ENCODE measurements around the gene PPP2R3A. TPM values are rescaled to one million over a fixed set of nuclear protein-coding genes. Genes with fewer than 3 reads are reported as not detected.
A peak's percentile ranks its signal among the peaks of the same experiment; 100 is the strongest.

Gene PPP2R3A
- total and polyA plus RNA-seq, 2 of the 13 experiments (the other 11 are each of a cell fraction or from before 2014, with no cell fraction given): 0.07 to 0.12 TPM

DNA sequence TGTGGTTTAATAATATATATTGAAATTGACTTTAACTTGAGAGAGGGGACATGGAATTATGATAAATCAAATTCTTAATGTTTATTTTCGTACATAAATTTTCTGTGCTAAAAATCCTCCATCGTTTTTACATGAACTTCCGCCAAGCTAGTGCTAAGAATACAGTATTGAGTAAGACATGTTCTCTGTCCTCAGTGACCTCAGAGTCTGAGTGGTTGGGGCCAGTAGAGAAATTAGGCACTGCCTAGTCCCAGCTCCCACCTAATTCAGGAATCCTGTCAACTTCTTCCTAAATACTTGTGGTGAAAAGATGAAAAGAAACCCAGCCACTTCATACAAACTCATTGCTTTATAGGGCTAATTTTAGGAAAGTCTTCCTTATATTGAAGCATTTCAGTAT lies 110.3 kb downstream of the PPP2R3A start:
- WGBS (ENCODE audit: low lambda C conversion rate): 25% methylated on average over 3 of the region's 3 CpGs
- in situ Hi-C loops (cut with HindIII; ENCODE audit: extremely low pct_ligation_motif_present, low pct_unique_long_range_greater_than_20kb): loop anchor here (10.0 kb wide), 2 partner anchors 679 to 939 kb away; partner anchors contain the start of gene STAG1

DNA sequence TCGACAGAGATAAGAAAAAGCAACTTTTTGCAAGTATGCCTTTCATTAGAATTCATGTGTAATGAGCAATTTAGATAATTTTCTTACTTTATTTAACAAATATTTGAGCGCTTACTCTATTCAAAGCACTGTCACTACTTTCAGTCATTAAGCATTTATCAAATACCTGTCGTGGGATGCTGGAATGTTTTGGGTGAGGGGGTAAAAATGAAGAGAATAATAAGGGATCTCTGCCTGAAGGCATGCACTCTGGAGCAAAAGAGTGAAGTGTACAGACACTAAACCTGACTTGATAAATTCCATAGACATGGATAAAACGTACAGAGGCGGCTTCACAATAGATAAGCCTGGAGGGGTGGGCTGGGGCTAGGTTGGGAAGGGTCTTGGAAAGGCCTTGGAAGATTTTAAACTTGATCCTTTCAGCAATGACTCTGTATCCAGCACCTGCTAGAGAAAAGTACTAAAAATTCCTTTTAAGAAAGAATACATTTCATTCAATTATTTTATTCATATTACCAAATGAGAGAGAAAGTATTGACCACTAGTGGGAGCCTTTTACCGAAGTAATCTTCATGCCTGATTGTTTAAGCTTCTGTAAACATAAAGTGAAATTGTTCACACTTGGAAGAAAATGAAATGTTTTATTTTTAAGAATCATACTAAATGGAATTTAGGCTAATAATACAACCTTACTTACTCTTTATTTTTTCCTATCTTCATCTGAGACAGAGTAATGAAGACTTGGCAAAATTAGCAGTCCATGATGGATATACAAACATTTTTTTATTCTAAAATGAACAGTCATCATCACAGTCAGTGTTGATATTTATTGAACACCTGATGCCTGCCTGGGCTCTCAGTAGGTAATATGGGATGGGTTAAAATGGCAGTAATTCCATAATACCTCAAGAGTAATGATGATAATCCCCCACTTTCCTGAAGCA lies 113.2 kb downstream of the PPP2R3A start:
- no peaks in the 10 kb centered on the region for H3K4me1 ChIP-seq (ENCODE audit: insufficient read depth, low read length)
- no peaks in the 10 kb centered on the region for H3K79me2 ChIP-seq (ENCODE audit: insufficient read depth, low read length)
- no peak overlapping the region for H3K27ac ChIP-seq (ENCODE audit: extremely low read length, insufficient read depth, low read length)
- intact Hi-C loops (cut with micrococcal nuclease; ENCODE audit: unreplicated experiment): loop anchor here (5.0 to 10.0 kb wide), 5 partner anchors 114 to 1614 kb away; partner anchors contain the start of genes NCK1 and PCCB
- H3K36me3 ChIP-seq (replicated peaks in 1 of 2; ENCODE audit: control insufficient read depth in 1 of 2, insufficient read depth in 2 of 2, low read length in 2 of 2): no peaks in the 10 kb centered on the region
- in situ Hi-C loops (cut with HindIII; ENCODE audit: extremely low pct_ligation_motif_present, low pct_unique_long_range_greater_than_20kb): loop anchor here (10.0 kb wide), 2 partner anchors 676 to 936 kb away; partner anchors contain the start of gene STAG1
- peaks cover 2% of the 10 kb centered on the region; the same call in 1 of the 2 replicates for H3K9me3 ChIP-seq (ENCODE audit: low read length)
- H4K20me1 ChIP-seq (ENCODE audit: insufficient read depth, low read length): no peaks in the 10 kb centered on the region
- no peak overlapping the region for H3K9ac ChIP-seq (ENCODE audit: insufficient read depth, low read depth, low read length)
- peak; percentile 8 for FAIRE-seq
- H3K4me2 ChIP-seq (ENCODE audit: low read depth, low read length): no peak overlapping the region
- no peak overlapping the region for H3K4me3 ChIP-seq (replicated peaks in 1 of 3; ENCODE audit: insufficient read depth in 1 of 3, low read depth in 2 of 3, low read length in 3 of 3)
- CTCF ChIA-PET (ENCODE audit: low intra/inter-chr PET ratio, low total read pairs): no interaction called here
- H3K27me3 ChIP-seq (ENCODE audit: control insufficient read depth in 1 of 2, insufficient read depth in 2 of 2, low read length in 2 of 2): no peaks in the 10 kb centered on the region
- WGBS (ENCODE audit: low lambda C conversion rate): 64% methylated on average over 6 of the region's 6 CpGs
- POLR2A ChIA-PET: no interaction called here
- DNase-seq (ENCODE audit: low spot score): peak; percentile 4
- BruUV-seq (replicated peaks): no TSS peak
- H2AFZ ChIP-seq (ENCODE audit: low read length): no peak overlapping the region
- no peak for ATAC-seq
- TF ChIP-seq ZBTB14 (CRISPR knock-in tag; IDR thresholded peaks at IDR 0.05) (no peak), STAG1 (CRISPR knock-in tag; IDR thresholded peaks at IDR 0.05) (peak; percentile 76), RAD51 (IDR thresholded peaks at IDR 0.05; ENCODE audit: borderline replicate concordance) (no peak), ZNF678 (CRISPR knock-in tag; IDR thresholded peaks at IDR 0.05) (no peak), RAD21 (CRISPR knock-in tag; IDR thresholded peaks at IDR 0.05) (0 out of 2 replicates have a peak, but pooled peaks have one; percentile 17), ARID3A (IDR thresholded peaks at IDR 0.05; ENCODE audit: low read depth, low read length) (peak; percentile 57), KMT2A (CRISPR knock-in tag; IDR thresholded peaks at IDR 0.05) (no peak)

More for the DNA sequence above, 110.3 kb downstream of the PPP2R3A start:
- intact Hi-C loops (cut with micrococcal nuclease; ENCODE audit: unreplicated experiment): loop anchor here (1.0 to 10.0 kb wide), 7 partner anchors 116 to 1616 kb away; partner anchors contain the start of genes NCK1 and PCCB
- Histone ChIP-seq H4K20me1 (ENCODE audit: insufficient read depth, low read length) (no peaks in the 10 kb centered on the region), H3K27me3 (ENCODE audit: control insufficient read depth in 1 of 2, insufficient read depth in 2 of 2, low read length in 2 of 2) (no peaks in the 10 kb centered on the region; a peak in 1 of 5 replicates), H3K36me3 (replicated peaks in 1 of 2; ENCODE audit: control insufficient read depth in 1 of 2, insufficient read depth in 2 of 2, low read length in 2 of 2) (no peaks in the 10 kb centered on the region), H3K4me3 (replicated peaks in 1 of 3; ENCODE audit: insufficient read depth in 1 of 3, low read depth in 2 of 3, low read length in 3 of 3) (no peak overlapping the region), H3K79me2 (ENCODE audit: insufficient read depth, low read length) (no peaks in the 10 kb centered on the region), H2AFZ (ENCODE audit: low read length) (no peak overlapping the region), H3K9me3 (ENCODE audit: low read length) (no peaks in the 10 kb centered on the region), H3K27ac (ENCODE audit: extremely low read length, insufficient read depth, low read length) (no peak overlapping the region), H3K4me2 (ENCODE audit: low read depth, low read length) (no peak overlapping the region), H3K9ac (ENCODE audit: insufficient read depth, low read depth, low read length) (no peak overlapping the region), H3K4me1 (ENCODE audit: insufficient read depth, low read length) (no peaks in the 10 kb centered on the region)
- TF ChIP-seq ESRRA (CRISPR knock-in tag; IDR thresholded peaks at IDR 0.05; ENCODE audit: low read depth) (no peak), ZNF768 (CRISPR knock-in tag; IDR thresholded peaks at IDR 0.05) (no peak), ZSCAN31 (CRISPR knock-in tag; IDR thresholded peaks at IDR 0.05; ENCODE audit: low read depth) (no peak), PRMT3 (CRISPR knock-in tag; IDR thresholded peaks at IDR 0.05; ENCODE audit: borderline replicate concordance, low read depth) (no peak), SATB2 (CRISPR knock-in tag; IDR thresholded peaks at IDR 0.05) (no peak), ZNF496 (CRISPR knock-in tag; IDR thresholded peaks at IDR 0.05; ENCODE audit: insufficient replicate concordance) (no peak), SYNCRIP (IDR thresholded peaks at IDR 0.05; ENCODE audit: insufficient read depth, low read depth, low read length) (no peak), ZFY (CRISPR knock-in tag; IDR thresholded peaks at IDR 0.05) (no peak), ZNF263 (CRISPR knock-in tag; IDR thresholded peaks at IDR 0.05) (no peak), ZNF766 (CRISPR knock-in tag; IDR thresholded peaks at IDR 0.05; ENCODE audit: borderline replicate concordance) (no peak), MYC (CRISPR knock-in tag; IDR thresholded peaks at IDR 0.05; ENCODE audit: borderline replicate concordance) (no peak), SPEN (CRISPR knock-in tag; IDR thresholded peaks at IDR 0.05; ENCODE audit: low read depth) (no peak), EEA1 (CRISPR knock-in tag; IDR thresholded peaks at IDR 0.05; ENCODE audit: borderline replicate concordance) (no peak)
- no peak for DNase-seq (ENCODE audit: low spot score)
- ChIA-PET CTCF (ENCODE audit: low intra/inter-chr PET ratio, low total read pairs) (interaction anchor here (0.6 to 1.7 kb wide), 4 partner anchors 351 to 957 kb away, joined by 3 to 12 read pairs (median 6); partner anchors contain the start of gene STAG1), POLR2A (interaction anchor here (1.3 kb wide), 1 partner anchor 676 kb away, joined by 4 read pairs; the partner anchor contains the start of gene STAG1)
- no peak for FAIRE-seq
- no TSS peak for BruUV-seq (replicated peaks)
- no peak for ATAC-seq

Data from HepG2 (cell line).